ENCODE data around the gene AOPEP. TPM values are rescaled to one million over a fixed set of nuclear protein-coding genes. Genes with fewer than 3 reads are reported as not detected.

The AOPEP gene
- total and polyA plus RNA-seq, 2 of the 13 experiments (the other 11 are each of a cell fraction or from before 2014, with no cell fraction given), result 22.2 to 41.6 TPM

GRCh38 chr9:94899464-94900221 is 173.1 kb downstream of the AOPEP start (continued):
- TF ChIP-seq, protein P1, sequence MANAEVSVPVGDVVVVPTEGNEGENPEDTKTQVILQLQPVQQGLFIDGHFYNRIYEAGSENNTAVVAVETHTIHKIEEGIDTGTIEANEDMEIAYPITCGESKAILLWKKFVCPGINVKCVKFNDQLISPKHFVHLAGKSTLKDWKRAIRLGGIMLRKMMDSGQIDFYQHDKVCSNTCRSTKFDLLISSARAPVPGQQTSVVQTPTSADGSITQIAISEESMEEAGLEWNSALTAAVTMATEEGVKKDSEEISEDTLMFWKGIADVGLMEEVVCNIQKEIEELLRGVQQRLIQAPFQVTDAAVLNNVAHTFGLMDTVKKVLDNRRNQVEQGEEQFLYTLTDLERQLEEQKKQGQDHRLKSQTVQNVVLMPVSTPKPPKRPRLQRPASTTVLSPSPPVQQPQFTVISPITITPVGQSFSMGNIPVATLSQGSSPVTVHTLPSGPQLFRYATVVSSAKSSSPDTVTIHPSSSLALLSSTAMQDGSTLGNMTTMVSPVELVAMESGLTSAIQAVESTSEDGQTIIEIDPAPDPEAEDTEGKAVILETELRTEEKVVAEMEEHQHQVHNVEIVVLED (CRISPR knock-in tag; IDR thresholded peaks at IDR 0.05; ENCODE audit: borderline replicate concordance), result no peak
- TF ChIP-seq DR1 (CRISPR knock-in tag; IDR thresholded peaks at IDR 0.05), result no peak
- TF ChIP-seq KDM3A (CRISPR knock-in tag; IDR thresholded peaks at IDR 0.05; ENCODE audit: low read depth), result no peak
- no peak for TF ChIP-seq BRD4 (CRISPR knock-in tag; IDR thresholded peaks at IDR 0.05)
- no peak for TF ChIP-seq NPAS2 (CRISPR knock-in tag; IDR thresholded peaks at IDR 0.05; ENCODE audit: borderline replicate concordance)
- no peak for TF ChIP-seq E2F2 (CRISPR knock-in tag; IDR thresholded peaks at IDR 0.05; ENCODE audit: borderline replicate concordance)
- TF ChIP-seq, protein P2, sequence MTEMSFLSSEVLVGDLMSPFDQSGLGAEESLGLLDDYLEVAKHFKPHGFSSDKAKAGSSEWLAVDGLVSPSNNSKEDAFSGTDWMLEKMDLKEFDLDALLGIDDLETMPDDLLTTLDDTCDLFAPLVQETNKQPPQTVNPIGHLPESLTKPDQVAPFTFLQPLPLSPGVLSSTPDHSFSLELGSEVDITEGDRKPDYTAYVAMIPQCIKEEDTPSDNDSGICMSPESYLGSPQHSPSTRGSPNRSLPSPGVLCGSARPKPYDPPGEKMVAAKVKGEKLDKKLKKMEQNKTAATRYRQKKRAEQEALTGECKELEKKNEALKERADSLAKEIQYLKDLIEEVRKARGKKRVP (CRISPR knock-in tag; IDR thresholded peaks at IDR 0.05), result no peak
- TF ChIP-seq ZNF20 (CRISPR knock-in tag; IDR thresholded peaks at IDR 0.05), result no peak
- peak; percentile 17; the same call in 1 of the 2 replicates for TF ChIP-seq ZMYM2 (CRISPR knock-in tag; IDR thresholded peaks at IDR 0.05)
- no peak for TF ChIP-seq PTBP1 (IDR thresholded peaks at IDR 0.05; ENCODE audit: low read depth, low read length, poor library complexity, severe bottlenecking)
- TF ChIP-seq IRF2 (CRISPR knock-in tag; IDR thresholded peaks at IDR 0.05), result no peak
- TF ChIP-seq NR0B2 (CRISPR knock-in tag; IDR thresholded peaks at IDR 0.05), result no peak
- no peak for TF ChIP-seq ZNF367 (CRISPR knock-in tag; IDR thresholded peaks at IDR 0.05; ENCODE audit: borderline replicate concordance)
- TF ChIP-seq ZNF724P (CRISPR knock-in tag; IDR thresholded peaks at IDR 0.05; ENCODE audit: borderline replicate concordance), result no peak
- TF ChIP-seq ZNF772 (CRISPR knock-in tag; IDR thresholded peaks at IDR 0.05), result no peak; the same call in 1 of the 2 replicates
- TF ChIP-seq BCL3 (CRISPR knock-in tag; IDR thresholded peaks at IDR 0.05), result 0 out of 2 replicates have a peak, but pooled peaks have one; percentile 29
- TF ChIP-seq ZSCAN30 (CRISPR knock-in tag; IDR thresholded peaks at IDR 0.05), result no peak
- no peak for TF ChIP-seq HIVEP1 (CRISPR knock-in tag; IDR thresholded peaks at IDR 0.05)
- TF ChIP-seq PITX1 (CRISPR knock-in tag; IDR thresholded peaks at IDR 0.05), result peak; percentile 23; the same call in 1 of the 2 replicates
- TF ChIP-seq ZNF280B (CRISPR knock-in tag; IDR thresholded peaks at IDR 0.05; ENCODE audit: borderline replicate concordance), result no peak
- TF ChIP-seq ZNF766 (CRISPR knock-in tag; IDR thresholded peaks at IDR 0.05; ENCODE audit: borderline replicate concordance), result no peak
- TF ChIP-seq NFE2L1 (CRISPR knock-in tag; IDR thresholded peaks at IDR 0.05; ENCODE audit: borderline replicate concordance), result no peak
